DLD1 (cell line): ENCODE results near the gene YBEY.

Source experiments
- in situ Hi-C: cut with HindIII; loops from 2 replicates; pipeline ENCODE4 v1.10.0; 2017; ENCODE audit warnings: low sequenced_read_pairs

Gene YBEY

GRCh38 chr21:46325073-46325912 is 39.2 kb downstream of the YBEY start:
- in situ Hi-C loops = no loop called here

GRCh38 chr21:46326110-46326703 is 40.1 kb downstream of the YBEY start:
- in situ Hi-C loops = no loop called here

- in situ Hi-C loops = no loop called here
Observed at GRCh38 chr21:46327711-46328110, 41.6 kb downstream of the YBEY start.

GRCh38 chr21:46328151-46328550 is 42.0 kb downstream of the YBEY start:
- in situ Hi-C loops = no loop called here

GRCh38 chr21:46329796-46330195 is 43.7 kb downstream of the YBEY start:
- in situ Hi-C loops = no loop called here

DNA sequence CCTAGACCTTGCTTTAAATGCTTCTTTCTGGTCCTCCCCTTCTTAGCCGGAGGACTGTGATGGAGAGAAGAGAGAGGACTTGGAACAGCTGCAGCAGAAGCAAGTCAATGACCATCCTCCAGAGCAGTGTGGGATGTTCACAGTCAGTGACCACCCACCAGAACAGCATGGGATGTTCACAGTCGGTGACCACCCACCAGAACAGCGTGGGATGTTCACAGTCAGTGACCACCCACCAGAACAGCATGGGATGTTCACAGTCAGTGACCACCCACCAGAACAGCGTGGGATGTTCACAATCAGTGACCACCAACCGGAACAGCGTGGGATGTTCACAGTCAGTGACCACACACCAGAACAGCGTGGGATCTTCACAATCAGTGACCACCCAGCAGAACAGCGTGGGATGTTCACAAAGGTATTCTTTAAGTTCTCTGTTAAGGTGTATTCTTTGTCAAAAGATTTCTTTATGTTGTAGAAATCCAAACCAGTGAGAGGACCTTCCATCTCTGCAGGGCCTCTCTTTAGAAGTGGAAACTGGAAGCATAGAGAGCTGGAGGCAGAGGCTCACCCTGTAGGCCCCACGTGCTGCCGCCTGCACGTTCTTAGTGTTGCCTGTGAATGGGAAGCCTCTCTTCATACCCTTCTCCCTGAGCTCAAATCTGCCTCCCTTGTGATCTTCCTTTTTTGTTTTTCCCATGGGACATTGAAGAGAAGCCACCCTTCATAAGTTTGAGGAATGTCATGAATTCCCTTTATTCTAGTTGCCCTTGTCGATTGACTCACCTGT is 48.4 kb downstream of the YBEY start:
- in situ Hi-C loops = no loop called here

DNA sequence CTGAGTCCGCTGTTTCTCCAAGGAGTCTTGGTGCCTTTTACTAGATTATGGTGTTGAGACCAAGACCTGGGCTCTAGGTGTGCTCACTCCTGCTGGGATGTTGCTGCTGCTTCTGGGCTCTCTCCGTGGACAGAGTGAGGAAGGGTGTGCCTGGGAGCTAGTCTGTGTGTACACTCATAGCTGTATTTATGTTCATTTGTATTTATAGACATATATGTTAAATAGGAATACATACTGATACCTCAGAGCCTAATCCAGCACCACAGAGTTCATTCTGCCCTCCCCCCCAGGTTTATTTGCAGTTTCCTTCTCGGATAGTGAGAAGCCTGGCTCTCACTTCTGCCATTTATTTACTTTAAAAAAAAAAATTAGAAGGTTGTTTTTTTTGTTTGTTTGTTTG is 50.5 kb downstream of the YBEY start:
- in situ Hi-C loops = no loop called here

DNA sequence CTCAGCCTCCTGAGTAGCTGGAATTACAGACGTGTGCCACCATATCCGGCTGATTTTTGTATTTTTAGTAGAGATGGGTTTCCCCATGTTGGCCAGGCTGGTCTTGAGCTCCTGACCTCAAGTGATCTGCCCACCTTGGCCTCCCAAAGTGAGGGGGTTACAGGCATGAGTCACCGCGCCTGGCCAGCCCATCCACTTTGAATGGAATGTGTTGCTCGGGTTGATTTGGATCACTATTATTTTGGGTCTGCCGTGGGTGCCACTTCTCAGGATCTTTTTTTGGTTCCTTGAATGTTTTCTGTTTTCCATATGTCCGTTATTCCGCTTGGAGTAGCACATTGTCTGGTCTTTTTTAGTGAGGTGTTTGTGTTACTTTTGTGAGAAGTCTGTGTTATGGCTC is 54.9 kb downstream of the YBEY start:
- in situ Hi-C loops = no loop called here

- in situ Hi-C loops = no loop called here
Observed at GRCh38 chr21:46344219-46344915, 58.2 kb downstream of the YBEY start.

DNA sequence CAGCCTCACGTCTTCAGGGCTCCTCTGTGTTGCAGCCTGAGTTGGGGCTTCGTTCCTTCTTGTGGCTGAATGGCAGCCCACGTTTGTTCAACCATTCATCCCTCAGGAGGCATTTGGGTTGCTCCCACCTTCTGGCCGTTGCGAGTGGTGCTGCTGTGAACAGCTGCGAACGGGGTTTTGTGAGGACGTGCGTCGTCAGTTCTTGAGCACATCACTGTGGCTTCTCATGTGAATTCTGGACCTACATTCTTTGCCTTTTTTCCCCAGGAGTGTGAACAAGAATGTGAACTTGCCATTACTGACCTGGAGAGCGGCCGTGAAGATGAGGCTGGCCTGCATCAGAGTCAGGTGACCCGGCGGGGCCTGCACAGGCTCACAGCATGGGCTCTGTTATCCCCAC is 59.7 kb downstream of the YBEY start:
- in situ Hi-C loops = no loop called here

- in situ Hi-C loops = no loop called here
Observed at GRCh38 chr21:46346296-46347202, 60.4 kb downstream of the YBEY start.

GRCh38 chr21:46347203-46347550 is 61.0 kb downstream of the YBEY start:
- in situ Hi-C loops = no loop called here
